MCF 10A (cell line): Measurements from ENCODE around the gene SPDYC. TPM values are rescaled to one million over a fixed set of nuclear protein-coding genes. Genes with fewer than 3 reads are reported as not detected.
A peak's percentile ranks its signal among the peaks of the same experiment; 100 is the strongest.

ENCODE experiments used
- BruUV-seq: library from RNA; stranded (reverse); fragments of 400-500 nt; replicated peaks from 2 replicates; lab custom pipeline; 2021; lab: Mats Ljungman, UMichigan
- CTCF ChIA-PET: fragments of 300-600 bp; sonication (Branson Sonifier 250); formaldehyde crosslinking; extraction: SDS; loops from one replicate; lab custom pipeline; 2021; ENCODE audit warnings: antibody characterized with exemption, inconsistent platforms; lab: Yijun Ruan, JAX
- POLR2A ChIA-PET: fragments of 300-600, 350-650 bp; sonication (Branson Sonifier 250); formaldehyde crosslinking; extraction: SDS; loops from one replicate; lab custom pipeline; 2020; ENCODE audit warnings: antibody characterized with exemption, inconsistent platforms; lab: Yijun Ruan, JAX
- DNase-seq: peaks from one replicate; pipeline ENCODE4 v3.0.0-alpha.2; 2018; ENCODE audit not compliant: unreplicated experiment
- H3K27ac Mint-ChIP-seq: one replicate; pipeline ENCODE4 v1.8.0; 2022; ENCODE audit warnings: mild to moderate bottlenecking, low read depth, mixed read lengths; ENCODE audit not compliant: unreplicated experiment
- H3K27me3 Mint-ChIP-seq: one replicate; pipeline ENCODE4 v1.8.0; 2022; ENCODE audit warnings: mixed read lengths; ENCODE audit not compliant: insufficient read depth, unreplicated experiment
- H3K36me3 Mint-ChIP-seq: one replicate; pipeline ENCODE4 v1.8.0; 2022; ENCODE audit warnings: mild to moderate bottlenecking, moderate library complexity, mixed read lengths; ENCODE audit not compliant: insufficient read depth, unreplicated experiment
- H3K4me1 Mint-ChIP-seq: one replicate; pipeline ENCODE4 v1.8.0; 2022; ENCODE audit warnings: mixed read lengths; ENCODE audit not compliant: insufficient read depth, unreplicated experiment
- H3K4me3 Mint-ChIP-seq: one replicate; pipeline ENCODE4 v1.8.0; 2022; ENCODE audit warnings: mild to moderate bottlenecking, moderate library complexity, mixed read lengths; ENCODE audit not compliant: unreplicated experiment
- H3K9me3 Mint-ChIP-seq: one replicate; pipeline ENCODE4 v1.8.0; 2022; ENCODE audit warnings: mixed read lengths; ENCODE audit not compliant: unreplicated experiment
- intact Hi-C: fragments of 100-400 bp; cut with micrococcal nuclease; formaldehyde crosslinking; loops from 2 replicates; pipeline ENCODE4 v1.14.1; 2022
- total RNA-seq: library from RNA; stranded (reverse); gene quantifications from 2 replicates; pipeline ENCODE4 v1.2.3, GENCODE V29; 2022
- TF ChIP-seq, protein P1 (sequence below): fragments of 200-600 bp; IDR thresholded peaks from one replicate; pipeline ENCODE4 v1.8.0; 2022; ENCODE audit warnings: antibody characterized with exemption, mild to moderate bottlenecking; ENCODE audit not compliant: unreplicated experiment

The SPDYC gene
- total RNA-seq, 1 experiment from 2014 or later, result not detected

DNA sequence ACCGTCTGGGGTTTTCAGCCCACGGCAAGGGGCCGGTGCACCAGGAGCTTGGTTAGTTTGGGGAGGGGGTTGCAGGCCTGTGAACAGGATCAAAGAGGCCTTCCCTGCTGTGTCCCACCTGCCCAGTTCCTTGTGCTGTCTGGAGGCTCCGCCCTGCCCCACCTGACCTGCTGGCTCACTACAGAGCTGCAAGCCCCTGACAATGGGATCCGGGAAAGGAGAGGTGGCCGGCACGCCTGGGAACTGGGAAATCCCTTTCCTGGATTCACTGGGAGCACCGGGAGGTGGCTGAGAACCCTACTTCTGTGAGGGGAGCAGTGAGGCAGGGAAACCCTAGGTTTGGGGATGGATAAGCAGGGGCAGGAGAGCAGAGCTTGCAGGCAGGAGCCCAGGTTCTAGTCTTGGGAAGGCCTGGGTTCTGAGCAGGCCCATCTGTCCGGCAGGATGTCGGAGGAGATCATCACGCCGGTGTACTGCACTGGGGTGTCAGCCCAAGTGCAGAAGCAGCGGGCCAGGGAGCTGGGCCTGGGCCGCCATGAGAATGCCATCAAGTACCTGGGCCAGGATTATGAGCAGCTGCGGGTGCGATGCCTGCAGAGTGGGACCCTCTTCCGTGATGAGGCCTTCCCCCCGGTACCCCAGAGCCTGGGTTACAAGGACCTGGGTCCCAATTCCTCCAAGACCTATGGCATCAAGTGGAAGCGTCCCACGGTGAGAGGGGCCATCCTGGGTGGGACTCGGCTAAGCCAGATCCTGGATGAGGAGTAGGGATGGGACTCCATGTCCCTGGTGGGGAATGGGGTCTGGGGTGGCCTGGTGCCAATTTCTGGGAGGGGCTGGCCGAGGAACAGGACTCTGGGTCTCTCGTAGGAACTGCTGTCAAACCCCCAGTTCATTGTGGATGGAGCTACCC, 12.5 kb downstream of the SPDYC start:
- ChIA-PET POLR2A (interaction anchor here (0.6 to 6.9 kb wide), 22 partner anchors 8 to 850 kb away, joined by 3 to 157 read pairs (median 4); partner anchors contain the start of genes FAU, MRPL49, SYVN1 and TM7SF2), CTCF (interaction anchor here (0.6 to 2.2 kb wide), 16 partner anchors 9 to 141 kb away, joined by 3 to 7 read pairs (median 4); partner anchors contain the start of genes CDC42EP2, MRPL49 and SAC3D1)
- TSS peak; percentile 24 for BruUV-seq
- Mint-ChIP-seq H3K27ac (peak overlapping the region; percentile 88), H3K27me3 (no peaks in the 10 kb centered on the region), H3K4me3 (peak overlapping the region; percentile 85), H3K9me3 (no peaks in the 10 kb centered on the region), H3K4me1 (peaks cover 3% of the 10 kb centered on the region), H3K36me3 (peaks cover 46% of the 10 kb centered on the region)
- peak; percentile 52 for DNase-seq
- TF ChIP-seq, protein P1, sequence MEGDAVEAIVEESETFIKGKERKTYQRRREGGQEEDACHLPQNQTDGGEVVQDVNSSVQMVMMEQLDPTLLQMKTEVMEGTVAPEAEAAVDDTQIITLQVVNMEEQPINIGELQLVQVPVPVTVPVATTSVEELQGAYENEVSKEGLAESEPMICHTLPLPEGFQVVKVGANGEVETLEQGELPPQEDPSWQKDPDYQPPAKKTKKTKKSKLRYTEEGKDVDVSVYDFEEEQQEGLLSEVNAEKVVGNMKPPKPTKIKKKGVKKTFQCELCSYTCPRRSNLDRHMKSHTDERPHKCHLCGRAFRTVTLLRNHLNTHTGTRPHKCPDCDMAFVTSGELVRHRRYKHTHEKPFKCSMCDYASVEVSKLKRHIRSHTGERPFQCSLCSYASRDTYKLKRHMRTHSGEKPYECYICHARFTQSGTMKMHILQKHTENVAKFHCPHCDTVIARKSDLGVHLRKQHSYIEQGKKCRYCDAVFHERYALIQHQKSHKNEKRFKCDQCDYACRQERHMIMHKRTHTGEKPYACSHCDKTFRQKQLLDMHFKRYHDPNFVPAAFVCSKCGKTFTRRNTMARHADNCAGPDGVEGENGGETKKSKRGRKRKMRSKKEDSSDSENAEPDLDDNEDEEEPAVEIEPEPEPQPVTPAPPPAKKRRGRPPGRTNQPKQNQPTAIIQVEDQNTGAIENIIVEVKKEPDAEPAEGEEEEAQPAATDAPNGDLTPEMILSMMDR, result no peak
- intact Hi-C loops, result no loop called here

DNA sequence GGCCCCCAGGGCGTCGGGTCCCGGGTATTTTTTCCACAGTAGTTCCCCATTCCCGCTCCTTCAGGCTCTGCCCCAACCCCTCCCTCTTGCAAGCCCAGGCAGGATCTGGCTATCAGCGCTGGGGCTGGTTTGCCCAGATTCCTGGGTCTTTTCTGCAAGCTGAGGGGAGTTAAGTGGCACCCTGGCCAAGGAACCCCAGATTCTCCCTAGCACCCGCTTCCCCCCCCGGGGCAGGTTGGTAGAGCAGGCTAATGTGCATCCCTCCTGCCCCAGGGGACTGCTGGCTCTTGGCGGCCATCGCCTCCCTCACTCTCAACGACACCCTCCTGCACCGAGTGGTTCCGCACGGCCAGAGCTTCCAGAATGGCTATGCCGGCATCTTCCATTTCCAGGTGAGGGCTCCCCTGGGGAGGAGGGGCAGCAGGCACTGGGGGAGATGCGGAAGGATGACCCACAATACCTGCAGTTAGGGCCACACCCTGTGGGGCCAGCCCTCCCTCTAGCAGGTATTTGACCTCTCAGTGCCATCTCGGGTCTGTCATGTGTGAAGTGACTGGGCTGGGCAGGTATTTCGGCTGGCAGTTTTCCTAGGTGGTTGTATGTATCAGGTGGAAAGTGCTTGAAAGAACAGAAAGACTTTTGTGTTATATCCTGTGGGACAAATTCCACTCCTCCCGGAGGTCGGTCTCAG, 13.3 kb downstream of the SPDYC start:
- intact Hi-C loops, result no loop called here
- TF ChIP-seq, protein P1, result no peak
- Mint-ChIP-seq H3K9me3 (no peaks in the 10 kb centered on the region), H3K36me3 (peaks cover 52% of the 10 kb centered on the region), H3K27ac (peak overlapping the region; percentile 88), H3K4me1 (peaks cover 3% of the 10 kb centered on the region), H3K27me3 (no peaks in the 10 kb centered on the region), H3K4me3 (peak overlapping the region; percentile 85)
- ChIA-PET POLR2A (interaction anchor here (0.6 to 6.9 kb wide), 12 partner anchors 9 to 851 kb away, joined by 3 to 157 read pairs (median 7); partner anchors contain the start of genes FAU, MRPL49, SYVN1 and TM7SF2), CTCF (interaction anchor here (0.6 to 2.2 kb wide), 7 partner anchors 14 to 132 kb away, joined by 3 to 7 read pairs (median 3); partner anchors contain the start of gene CDC42EP2)
- BruUV-seq, result no TSS peak
- DNase-seq, result peak; percentile 39

DNA sequence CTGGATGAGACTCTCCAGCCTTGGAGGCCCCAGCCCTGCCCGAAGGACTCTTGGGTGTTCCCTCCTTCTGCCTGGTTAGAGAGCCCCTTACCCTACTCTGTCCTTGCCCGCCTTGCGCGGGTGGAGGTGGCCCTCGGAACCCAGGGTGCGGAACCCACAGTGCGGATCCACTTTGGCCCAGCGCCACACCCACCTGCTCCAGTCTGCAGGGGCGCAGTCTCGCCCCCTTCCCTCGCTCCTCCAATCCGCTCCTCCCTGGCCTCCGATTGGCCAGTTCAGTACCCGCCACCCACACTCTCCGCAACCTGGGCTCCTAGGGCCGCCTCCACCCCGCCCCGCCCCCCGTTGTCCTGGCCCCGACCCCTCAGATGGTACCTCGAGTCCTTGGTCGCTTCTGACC, 14.1 kb downstream of the SPDYC start:
- intact Hi-C loops, result no loop called here
- Mint-ChIP-seq H3K4me1 (peaks cover 3% of the 10 kb centered on the region), H3K9me3 (no peaks in the 10 kb centered on the region), H3K36me3 (peaks cover 59% of the 10 kb centered on the region), H3K4me3 (peak overlapping the region; percentile 85), H3K27me3 (no peaks in the 10 kb centered on the region), H3K27ac (no peak overlapping the region)
- no TSS peak for BruUV-seq
- CTCF ChIA-PET, result interaction anchor here (0.6 to 2.2 kb wide), 2 partner anchors 19 to 48 kb away, joined by 3 to 5 read pairs; no protein-coding TSS in a partner anchor
- DNase-seq, result no peak
- POLR2A ChIA-PET, result interaction anchor here (0.6 to 6.9 kb wide), 3 partner anchors 49 to 375 kb away, joined by 5 to 157 read pairs (median 122); partner anchors contain the start of genes FAU, MRPL49, SYVN1 and ZNHIT2
- TF ChIP-seq, protein P1, result no peak
